Activated CD4-positive, alpha-beta T cell treated with anti-CD3 and anti-CD28 coated beads, Interleukin-2, amount 50 U/mL, for 4 hours (primary cell): Measurements from ENCODE around the gene DDX43.
"Not testable (repeated sequence)": the region's sequence is repeated elsewhere in the genome, so short reads cannot be mapped to it uniquely, and the experiment has no call there.

Experiments
- DNase-seq, 2 experiments: peaks; one replicate each; pipeline ENCODE4 v3.0.0-alpha.2; 2020

The DDX43 gene

GRCh38 chr6:73389854-73390253 is 4.8 kb upstream of the DDX43 start:
- DNase-seq: no peak

- DNase-seq: no peak
These were observed 3.0 kb upstream of the DDX43 start for GRCh38 chr6:73391675-73392074.

GRCh38 chr6:73392188-73392587 is 2.4 kb upstream of the DDX43 start:
- not testable (repeated sequence) for DNase-seq

- DNase-seq: no peak
These were observed 1.4 kb upstream of the DDX43 start for GRCh38 chr6:73393278-73393677.

GRCh38 chr6:73395875-73396274 is 1.2 kb downstream of the DDX43 start:
- DNase-seq: no peak

- no peak for DNase-seq
These were observed 6.0 kb downstream of the DDX43 start for GRCh38 chr6:73400656-73401055.

- DNase-seq: no peak
These were observed 14.8 kb downstream of the DDX43 start for GRCh38 chr6:73409395-73409794.

- DNase-seq: no peak
These were observed 18.5 kb downstream of the DDX43 start for GRCh38 chr6:73413102-73413501.

GRCh38 chr6:73418081-73418741 is 23.6 kb downstream of the DDX43 start:
- DNase-seq: no peak

- no peak for DNase-seq
These were observed 26.9 kb downstream of the DDX43 start for GRCh38 chr6:73421534-73421933.

GRCh38 chr6:73435236-73435635 is 40.6 kb downstream of the DDX43 start:
- no peak for DNase-seq

- DNase-seq: no peak
These were observed 48.9 kb downstream of the DDX43 start for GRCh38 chr6:73443555-73443954.

- peak; percentile 21 to 40 for DNase-seq
These were observed 56.8 kb downstream of the DDX43 start for GRCh38 chr6:73451223-73452106.

GRCh38 chr6:73452107-73452461 is 57.5 kb downstream of the DDX43 start, which contains the start of gene CGAS:
Gene CGAS, minus strand, starts transcription at chr6:73452297. Its CDS starts 116 bp downstream, at chr6:73452181.
- peak; percentile 72 to 74 for DNase-seq

- DNase-seq: no peak
These were observed 61.4 kb downstream of the DDX43 start for GRCh38 chr6:73455865-73456629.

- not testable (repeated sequence) for DNase-seq
These were observed 64.8 kb downstream of the DDX43 start for GRCh38 chr6:73459474-73459873.

- no peak for DNase-seq
These were observed 65.4 kb downstream of the DDX43 start for GRCh38 chr6:73460056-73460455.

GRCh38 chr6:73461537-73462350 is 67.1 kb downstream of the DDX43 start, which contains the start of gene MTO1:
Gene MTO1, plus strand, starts transcription at chr6:73461737. Its CDS starts 118 bp downstream, at chr6:73461855.
- DNase-seq: peak; percentile 73 to 74
